Fibroblast of mammary gland (primary cell): ENCODE results near the gene IFNL2.
"Not testable (repeated sequence)": the region's sequence is repeated elsewhere in the genome, so short reads cannot be mapped to it uniquely, and the experiment has no call there.

Experiments used
- DNase-seq: peaks from one replicate; pipeline ENCODE4 v3.0.0-alpha.2; 2010; ENCODE audit warnings: low read depth
- H3K4me3 ChIP-seq: 2 replicates; pipeline ENCODE4 v1.5.1; 2011; ENCODE audit warnings: low read depth, mild to moderate bottlenecking, low read length, moderate library complexity; ENCODE audit not compliant: control insufficient read depth
- TF ChIP-seq, protein P1 (sequence below): conservative IDR thresholded peaks from 2 replicates; pipeline ENCODE4 v1.5.1; 2011; ENCODE audit warnings: low read depth, low read length, inconsistent platforms; ENCODE audit not compliant: control insufficient read depth, insufficient read depth

IFNL2 gene

DNA sequence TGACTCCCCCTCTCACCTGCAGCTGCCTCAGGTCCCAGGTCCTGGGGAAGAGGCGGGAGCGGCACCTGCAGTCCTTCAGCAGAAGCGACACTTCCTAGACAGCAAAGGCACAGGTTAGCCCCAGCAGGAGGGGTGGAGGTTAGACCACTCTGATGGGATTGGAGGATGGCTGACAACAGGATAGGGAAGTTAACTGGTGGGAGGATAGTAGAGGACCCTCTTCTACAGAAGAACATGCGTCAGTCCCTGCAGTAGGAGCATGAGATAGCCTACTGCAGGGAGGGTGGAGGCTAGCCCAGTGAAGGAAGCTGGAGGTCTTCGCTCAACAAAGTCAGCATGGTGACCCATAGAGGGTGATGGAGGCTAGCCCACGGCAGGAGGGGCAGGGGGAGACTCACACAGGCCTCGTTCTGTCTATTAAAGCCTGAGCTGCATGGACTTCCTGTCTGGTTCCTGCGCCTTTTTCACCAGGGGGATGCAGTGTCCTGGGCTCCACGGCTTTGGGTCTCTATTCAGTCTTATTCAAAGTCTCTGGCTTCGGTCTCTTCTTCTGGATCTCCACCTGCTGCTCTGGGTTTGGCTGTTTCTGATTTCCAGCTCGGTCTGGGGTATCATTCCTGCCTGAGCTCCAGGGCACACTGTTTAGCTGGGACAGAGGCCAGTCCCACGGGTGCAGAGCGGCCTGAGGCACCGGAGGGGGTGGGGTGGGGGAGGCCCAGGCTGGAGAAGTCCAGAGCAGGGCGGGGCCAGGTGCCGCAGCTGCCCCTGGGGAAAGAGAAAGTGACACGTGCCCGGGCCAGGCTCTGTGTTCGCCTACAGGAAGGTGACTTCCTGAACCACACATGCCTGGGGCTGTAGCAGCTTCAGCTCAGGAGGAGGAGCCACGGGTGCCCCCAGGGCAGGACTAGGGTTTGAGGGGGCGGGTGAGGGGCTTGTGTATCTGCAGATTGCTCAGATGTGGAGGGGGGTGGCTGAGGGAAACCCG is 30.7 kb upstream of the IFNL2 start:
- TF ChIP-seq, protein P1, sequence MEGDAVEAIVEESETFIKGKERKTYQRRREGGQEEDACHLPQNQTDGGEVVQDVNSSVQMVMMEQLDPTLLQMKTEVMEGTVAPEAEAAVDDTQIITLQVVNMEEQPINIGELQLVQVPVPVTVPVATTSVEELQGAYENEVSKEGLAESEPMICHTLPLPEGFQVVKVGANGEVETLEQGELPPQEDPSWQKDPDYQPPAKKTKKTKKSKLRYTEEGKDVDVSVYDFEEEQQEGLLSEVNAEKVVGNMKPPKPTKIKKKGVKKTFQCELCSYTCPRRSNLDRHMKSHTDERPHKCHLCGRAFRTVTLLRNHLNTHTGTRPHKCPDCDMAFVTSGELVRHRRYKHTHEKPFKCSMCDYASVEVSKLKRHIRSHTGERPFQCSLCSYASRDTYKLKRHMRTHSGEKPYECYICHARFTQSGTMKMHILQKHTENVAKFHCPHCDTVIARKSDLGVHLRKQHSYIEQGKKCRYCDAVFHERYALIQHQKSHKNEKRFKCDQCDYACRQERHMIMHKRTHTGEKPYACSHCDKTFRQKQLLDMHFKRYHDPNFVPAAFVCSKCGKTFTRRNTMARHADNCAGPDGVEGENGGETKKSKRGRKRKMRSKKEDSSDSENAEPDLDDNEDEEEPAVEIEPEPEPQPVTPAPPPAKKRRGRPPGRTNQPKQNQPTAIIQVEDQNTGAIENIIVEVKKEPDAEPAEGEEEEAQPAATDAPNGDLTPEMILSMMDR: no peak
- H3K4me3 ChIP-seq: no peak overlapping the region
- DNase-seq: no peak

DNA sequence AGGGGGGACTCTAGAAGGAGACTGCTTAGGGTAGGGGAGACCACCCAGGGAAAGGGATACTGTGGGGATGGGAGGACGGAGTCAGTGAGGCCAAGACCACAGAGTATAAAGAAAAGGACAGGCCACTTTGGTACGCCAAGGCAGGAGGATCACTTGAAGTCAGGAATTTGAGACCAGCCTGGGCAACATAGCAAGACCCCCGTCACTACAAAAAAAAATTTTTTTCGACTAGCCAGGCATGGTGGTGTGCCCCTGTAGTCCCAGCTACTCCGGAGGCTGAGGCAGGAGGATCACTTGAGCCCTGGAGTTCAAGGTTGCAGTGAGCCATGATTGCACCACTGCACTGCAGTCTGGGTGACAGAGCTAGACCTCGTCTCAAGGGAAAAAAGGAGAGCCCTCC is 30.0 kb upstream of the IFNL2 start:
- TF ChIP-seq, protein P1: no peak
- no peak overlapping the region for H3K4me3 ChIP-seq
- no peak for DNase-seq

DNA sequence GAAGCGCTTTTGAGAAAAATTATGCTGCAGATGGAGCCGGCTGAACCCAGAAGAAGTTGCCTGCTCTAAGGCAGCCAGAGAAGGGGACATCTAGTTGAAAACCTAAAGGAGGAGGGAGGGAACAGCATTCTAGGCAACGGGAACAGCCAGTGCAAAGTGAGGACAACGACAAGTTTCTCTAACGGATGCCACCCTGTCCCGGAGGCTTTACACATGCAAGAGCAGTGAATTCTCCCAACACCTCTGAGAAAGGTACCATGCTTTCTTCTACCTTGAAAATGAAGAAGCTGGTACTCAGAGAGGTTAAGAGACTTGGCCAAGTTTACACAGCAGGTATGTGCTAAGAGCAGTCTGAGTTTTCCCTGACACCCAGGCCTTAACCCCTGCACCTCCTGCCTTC is 29.3 kb upstream of the IFNL2 start:
- DNase-seq: no peak
- TF ChIP-seq, protein P1: no peak

DNA sequence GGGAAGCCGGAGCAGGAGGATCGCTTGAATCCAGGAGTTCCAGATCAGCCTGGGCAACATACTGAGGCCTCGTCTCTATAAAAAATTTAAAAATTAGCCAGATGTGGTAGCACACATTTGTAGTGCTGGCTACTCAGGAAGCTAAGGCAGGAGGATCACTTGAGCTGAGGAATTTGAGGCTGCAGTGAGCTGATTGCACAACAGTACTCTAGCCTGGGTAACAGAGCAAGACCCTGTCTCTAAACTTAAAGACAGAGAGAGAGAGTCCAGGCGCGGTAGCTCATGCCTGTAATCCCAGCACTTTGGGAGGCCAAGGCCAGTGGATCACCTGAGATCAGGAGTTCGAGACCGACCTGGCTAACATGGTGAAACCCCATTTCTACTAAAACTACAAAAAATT is 27.8 kb upstream of the IFNL2 start:
- no peak for DNase-seq
- TF ChIP-seq, protein P1: no peak
- no peak overlapping the region for H3K4me3 ChIP-seq

More for the DNA sequence above, 29.3 kb upstream of the IFNL2 start:
- no peak overlapping the region for H3K4me3 ChIP-seq

DNA sequence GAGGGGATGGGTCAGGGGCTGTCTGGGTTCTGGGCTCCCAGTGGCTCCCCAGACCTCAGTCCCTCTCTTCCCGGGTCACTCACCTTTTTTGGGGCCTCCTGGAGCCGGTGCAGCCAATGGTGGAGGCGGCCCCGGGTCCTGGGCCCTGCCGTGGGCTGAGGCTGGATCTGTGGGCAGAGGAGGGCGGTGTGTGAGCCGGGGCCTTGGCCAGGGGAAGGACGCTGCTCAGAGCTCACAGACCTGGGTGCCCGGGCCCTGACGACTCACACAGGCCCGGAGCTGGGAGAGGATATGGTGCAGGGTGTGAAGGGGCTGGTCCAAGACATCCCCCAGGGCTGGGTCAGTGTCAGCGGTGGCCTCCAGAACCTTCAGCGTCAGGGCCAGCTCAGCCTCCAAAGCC is 24.5 kb upstream of the IFNL2 start:
- not testable (repeated sequence) for H3K4me3 ChIP-seq, DNase-seq

DNA sequence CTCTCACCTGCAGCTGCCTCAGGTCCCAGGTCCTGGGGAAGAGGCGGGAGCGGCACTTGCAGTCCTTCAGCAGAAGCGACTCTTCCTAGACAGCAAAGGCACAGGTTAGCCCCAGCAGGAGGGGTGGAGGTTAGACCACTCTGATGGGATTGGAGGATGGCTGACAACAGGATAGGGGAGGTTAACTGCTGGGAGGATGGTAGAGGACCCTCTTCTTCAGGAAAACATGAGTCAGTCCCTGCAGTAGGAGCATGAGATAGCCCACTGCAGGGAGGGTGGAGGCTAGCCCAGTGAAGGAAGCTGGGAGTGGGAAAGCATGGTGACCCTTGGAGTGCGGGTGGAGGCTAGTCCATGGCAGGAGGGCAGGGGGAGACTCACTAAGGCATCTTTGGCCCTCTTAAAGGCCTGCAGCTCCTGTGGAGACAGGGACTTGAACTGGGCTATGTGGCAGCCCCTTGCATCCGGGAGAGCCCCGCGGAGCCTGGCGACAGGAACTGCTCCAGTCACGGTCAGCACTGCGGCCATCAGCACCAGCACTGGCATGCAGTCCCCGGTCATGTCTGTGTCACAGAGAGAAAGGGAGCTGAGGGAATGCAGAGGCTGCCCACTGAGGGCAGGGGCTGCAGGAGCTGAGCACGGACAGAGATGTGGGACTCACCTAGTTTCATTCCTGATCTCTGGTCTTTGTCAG is 23.6 kb upstream of the IFNL2 start, which contains the start of gene IFNL3:
Gene IFNL3, minus strand, starts transcription at position 597 of the 691 bp plus-strand sequence. Its CDS starts 39 bp downstream, at position 558.
- H3K4me3 ChIP-seq, DNase-seq: not testable (repeated sequence)

DNA sequence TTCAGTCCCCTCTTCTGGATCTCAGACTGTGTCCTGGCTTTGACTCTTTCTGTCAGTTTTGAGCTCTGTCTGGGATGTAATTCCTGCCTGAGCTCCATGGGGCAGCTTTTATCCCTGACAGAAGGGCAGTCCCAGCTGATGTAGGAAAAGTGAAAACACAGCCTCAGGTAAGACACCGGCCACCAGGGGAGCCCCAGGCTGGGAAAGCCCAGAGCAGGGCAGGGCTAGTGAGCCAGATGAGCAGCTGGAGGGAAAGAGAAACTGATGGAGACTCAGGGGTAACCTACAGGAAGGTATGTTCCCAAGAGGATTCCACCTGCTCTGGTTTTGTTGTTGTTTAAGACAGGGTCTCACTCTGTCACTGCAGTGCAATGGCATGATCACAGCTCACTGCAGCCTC is 23.0 kb upstream of the IFNL2 start:
- DNase-seq: not testable (repeated sequence)

DNA sequence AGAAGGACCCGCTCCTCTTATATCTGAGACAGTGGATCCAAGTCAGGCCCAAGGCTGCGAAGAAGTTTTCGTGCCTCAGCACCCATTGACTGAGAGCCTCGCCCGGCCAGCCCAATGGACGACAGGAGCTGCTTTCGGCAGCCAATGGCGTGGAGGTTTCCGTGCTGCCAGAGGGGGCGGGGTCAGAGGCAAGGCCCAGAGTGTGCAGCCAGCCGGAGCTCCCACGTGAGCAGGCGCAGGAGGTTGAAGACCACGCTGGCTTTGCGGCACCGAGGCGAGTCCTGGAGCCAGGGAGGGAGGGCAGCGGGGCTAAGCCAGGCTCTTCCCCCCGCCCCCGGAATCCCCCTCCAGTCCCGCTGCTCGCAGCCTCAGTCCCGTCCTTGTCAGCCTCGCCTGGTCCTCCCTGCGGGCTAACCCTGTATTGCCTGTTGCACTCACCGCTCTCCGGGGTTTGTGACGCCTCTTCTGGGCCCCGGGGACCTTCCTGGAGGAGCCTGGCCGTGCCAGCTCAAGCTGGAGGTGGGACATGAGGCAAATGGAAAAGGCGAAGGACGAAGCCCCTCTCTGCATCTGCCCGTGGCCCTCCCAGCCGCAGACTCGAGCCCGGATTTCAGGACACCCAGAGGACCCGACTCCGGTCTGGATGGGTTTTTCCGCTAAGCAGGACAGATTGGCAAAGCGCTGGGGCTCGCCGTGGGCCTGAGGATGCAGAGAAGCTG is 21.1 kb upstream of the IFNL2 start:
- TF ChIP-seq, protein P1: no peak
- peak; percentile 8 for DNase-seq
- H3K4me3 ChIP-seq: no peak overlapping the region

More for the DNA sequence above, 23.0 kb upstream of the IFNL2 start:
- not testable (repeated sequence) for H3K4me3 ChIP-seq
